Activated CD8-positive, alpha-beta memory T cell treated with anti-CD3 and anti-CD28 coated beads, Interleukin-2, amount 50 U/mL, for 1 hour (primary cell): Measurements from ENCODE around the gene NNT.
"Not testable (repeated sequence)": the region's sequence is repeated elsewhere in the genome, so short reads cannot be mapped to it uniquely, and the experiment has no call there.

Experiments used
- DNase-seq: peaks from one replicate; pipeline ENCODE4 v3.0.0-alpha.2; 2020; ENCODE audit errors: extremely low read depth

Gene NNT

DNA sequence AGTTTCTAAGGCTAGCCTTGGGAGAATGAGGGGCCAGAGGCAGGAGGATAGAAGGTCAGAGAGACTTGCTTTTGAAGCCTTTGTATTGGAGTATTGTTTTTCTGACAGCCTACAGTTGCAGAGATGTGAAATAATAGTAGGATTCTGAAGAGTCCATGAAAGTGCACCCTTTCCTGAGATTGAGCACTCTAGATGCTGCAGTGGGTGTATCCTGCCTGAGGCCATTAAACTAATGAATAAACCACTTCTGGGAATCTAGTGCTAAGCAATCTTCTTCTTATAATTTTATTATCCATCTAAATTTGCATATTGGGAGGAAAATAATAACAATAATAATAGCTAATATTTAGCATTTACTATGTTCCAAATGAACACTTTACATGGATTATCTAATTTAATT, 19.3 kb upstream of the NNT start:
- no peak for DNase-seq

DNA sequence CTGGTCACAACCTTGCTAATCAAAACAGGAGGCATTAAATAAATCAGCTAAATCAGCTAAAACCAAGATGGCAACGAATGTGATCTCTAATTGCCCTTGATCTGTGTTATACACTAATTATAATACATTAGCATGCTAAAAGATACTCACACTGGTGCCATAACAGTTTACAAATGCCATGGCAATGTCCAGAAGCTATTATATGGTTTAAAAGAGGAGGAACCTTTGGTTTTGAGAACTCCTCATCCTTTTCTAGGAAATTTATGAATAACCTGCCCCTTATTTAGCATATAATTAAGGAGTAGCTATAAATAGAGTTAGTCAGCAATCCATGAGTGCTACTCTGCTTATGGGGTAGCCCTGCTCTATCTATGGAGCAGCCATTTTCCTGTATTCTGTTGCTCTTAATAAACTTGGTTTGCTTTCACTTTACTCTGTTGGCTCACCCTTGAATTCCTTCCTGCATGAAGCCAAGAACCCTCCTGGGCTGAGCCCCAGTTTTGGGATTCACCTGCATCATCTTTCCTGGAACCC, 18.7 kb upstream of the NNT start:
- no peak for DNase-seq

GRCh38 chr5:43588842-43589241, 14.1 kb upstream of the NNT start:
- DNase-seq: no peak

DNA sequence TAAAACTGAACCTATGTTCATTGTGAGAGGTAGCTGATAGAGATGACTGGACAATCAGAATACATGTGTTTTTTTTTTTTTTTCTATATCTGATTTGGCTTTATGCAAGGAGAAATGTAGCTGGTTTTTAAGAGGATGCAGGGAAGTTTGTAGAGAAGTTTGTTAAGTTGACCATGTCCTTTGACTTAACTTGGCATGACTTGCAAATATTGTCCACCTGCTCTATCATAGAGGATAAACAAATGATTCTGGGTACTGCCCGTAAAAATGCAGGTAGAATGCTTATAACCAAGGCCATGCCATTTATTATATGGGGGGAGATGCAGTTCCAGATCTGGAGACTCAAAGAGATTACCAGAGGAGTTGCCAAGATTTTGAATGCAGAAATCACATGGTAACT, 13.7 kb upstream of the NNT start:
- no peak for DNase-seq

DNA sequence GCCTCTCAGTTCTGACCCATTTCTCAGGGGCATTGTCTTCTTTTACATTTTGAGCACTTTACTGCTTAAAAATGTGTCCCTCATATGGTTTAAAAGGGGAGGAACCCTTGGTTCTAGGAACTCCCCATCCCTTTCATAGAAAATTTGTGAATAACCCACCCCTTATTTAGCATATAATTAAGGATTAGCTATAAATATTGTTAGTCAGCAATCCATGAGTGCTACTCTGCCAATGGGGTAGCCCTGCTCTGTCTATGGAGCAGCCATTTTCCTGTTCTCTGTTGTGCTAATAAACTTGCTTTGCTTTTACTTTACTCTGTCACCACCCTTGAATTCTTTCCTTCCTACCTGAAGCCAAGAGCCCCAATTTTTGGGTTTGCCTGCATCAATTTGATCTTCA, 12.3 kb upstream of the NNT start:
- no peak for DNase-seq

GRCh38 chr5:43592363-43592762, 10.6 kb upstream of the NNT start:
- no peak for DNase-seq

GRCh38 chr5:43598927-43599326, 4.1 kb upstream of the NNT start:
- DNase-seq: not testable (repeated sequence)

DNA sequence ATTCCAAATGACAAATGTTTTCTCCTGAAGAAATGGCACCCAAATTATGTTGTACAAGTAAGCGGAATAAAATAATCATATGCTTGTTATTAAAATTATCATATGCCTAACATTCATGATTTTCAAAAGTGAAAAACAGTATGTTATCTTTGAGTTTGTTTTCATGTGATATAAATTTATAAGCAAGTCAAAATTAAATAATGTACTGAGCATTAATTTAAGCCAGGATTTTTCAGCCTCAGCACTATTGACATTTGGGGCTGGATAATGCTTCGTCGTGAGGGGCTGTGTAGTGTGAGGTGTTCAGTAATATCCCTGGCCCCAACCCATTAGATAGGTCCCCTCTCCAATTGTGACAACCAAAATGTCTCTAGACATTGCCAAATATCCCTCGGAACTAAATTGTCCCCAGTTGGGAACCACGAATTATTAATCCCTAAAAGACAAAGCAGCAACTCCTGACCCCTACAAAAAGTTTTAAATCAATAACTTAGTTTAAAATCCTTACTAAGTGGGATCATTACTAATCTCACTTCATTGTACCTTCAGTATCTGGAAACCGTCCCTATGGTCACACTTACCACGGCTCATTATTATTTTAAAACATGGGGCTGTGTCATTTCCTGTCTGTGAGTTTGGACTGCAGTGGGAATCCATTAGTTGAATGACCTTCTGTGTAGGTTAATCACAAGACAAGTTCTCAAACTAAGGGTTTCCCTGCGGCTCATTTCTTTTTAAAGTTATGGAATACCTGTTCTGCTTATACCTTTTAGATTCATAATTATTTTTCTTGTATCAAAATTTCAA, 1.3 kb upstream of the NNT start:
- DNase-seq: no peak

DNA sequence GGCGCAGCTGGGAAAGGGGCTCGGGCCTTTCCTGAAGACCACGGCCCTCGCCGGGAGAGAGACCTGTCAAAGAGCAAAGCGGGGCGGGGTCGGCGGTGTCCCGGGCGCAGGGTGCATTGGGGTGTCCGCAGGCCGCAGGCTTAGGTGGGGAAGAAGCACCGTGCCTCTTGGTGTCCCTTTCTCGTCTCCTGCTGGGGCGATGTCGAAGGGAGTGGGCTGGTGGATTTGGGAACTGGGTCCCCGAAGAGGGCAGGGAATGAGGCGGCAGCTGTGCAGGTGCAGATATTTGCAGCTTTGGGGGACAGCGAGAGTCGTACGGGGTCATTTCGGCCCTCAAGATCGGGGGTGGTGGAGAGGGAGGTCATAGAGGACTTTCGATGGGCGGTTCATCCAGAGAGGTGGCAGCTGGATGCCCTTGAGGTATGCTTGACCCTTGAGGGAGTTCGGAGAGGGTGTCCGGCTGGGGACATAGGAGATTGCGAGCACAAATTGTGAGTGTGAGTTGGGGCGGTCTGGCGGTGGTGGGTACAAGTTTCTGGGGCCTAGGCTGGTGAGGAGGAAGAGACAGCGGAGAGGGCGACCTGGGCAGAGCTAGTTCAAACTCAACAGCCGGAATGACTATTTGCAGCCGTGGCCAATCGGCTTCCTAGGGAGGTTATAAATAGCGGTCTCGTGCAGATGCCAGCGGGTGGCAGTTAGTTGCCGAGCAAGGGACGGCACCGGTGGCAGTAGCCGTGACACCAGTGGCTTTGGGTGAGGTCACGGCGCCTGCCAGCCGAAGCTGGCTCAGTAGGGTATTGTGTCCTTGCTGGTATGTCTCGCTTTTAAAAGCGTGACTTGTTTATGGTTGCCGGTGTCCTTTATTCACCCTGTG, 601 bp downstream of the NNT start:
- DNase-seq: peak; percentile 35

GRCh38 chr5:43604699-43605098, 1.7 kb downstream of the NNT start:
- DNase-seq: no peak

DNA sequence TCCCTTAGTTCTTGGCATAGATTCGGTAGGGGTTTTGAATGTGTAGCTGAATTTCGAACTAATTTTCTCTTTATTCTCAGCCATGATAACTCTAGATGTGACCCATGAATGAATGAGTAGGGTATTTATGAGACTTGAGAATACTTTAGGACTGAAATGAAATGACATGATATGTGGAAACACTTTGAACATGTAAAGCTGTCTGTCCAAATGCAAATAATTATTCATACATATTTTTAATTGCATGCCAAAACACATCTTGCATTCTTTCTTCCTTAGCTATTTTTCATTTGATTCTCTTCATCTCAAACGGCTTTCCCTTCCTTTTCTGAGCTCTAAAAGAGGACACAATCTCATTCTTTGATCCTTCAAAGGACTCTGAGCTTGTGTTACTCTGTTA, 3.4 kb downstream of the NNT start:
- DNase-seq: no peak

GRCh38 chr5:43608406-43608805, 5.4 kb downstream of the NNT start:
- no peak for DNase-seq

GRCh38 chr5:43609752-43610151, 6.8 kb downstream of the NNT start:
- DNase-seq: no peak

DNA sequence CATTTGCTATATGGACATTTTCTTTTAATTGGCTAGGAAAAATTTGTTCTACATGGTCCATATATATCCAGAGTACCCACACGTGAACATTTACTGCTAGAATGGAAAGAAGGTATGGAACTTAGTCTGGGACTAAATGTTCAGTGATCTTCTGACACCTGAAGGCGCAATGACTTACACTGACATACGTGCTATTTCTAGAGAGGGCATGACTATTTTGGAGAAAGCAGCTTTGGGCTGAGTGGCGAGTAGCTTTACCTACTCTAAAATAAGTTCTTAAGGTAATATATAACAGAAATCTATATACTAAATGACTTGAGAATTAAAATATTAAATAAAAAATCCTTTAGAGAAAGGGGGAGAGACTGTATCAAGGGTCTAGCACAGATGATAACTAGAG, 10.4 kb downstream of the NNT start:
- no peak for DNase-seq

- DNase-seq: no peak
These were observed 12.6 kb downstream of the NNT start for GRCh38 chr5:43615445-43616184.

DNA sequence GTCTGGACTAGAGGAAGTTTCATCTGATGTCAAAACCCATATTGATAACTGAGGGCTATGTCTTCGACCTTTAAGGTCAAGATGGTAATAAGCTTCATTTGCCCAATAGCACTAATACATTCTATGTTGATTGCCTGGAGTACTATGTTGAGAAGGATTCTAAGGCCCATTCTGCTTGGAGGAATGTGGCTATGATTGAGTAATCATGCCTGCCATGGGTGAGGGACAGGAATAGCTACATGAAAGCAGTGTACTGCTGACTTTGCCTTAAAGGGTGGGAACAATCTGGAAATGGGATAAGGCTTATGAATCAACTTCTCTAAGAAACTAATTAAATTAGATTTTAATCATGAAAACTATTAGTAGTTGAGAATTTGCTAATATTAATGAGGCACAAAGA, 13.6 kb downstream of the NNT start:
- no peak for DNase-seq

- DNase-seq: no peak
These were observed 16.4 kb downstream of the NNT start for GRCh38 chr5:43619380-43619779.

GRCh38 chr5:43619911-43620310, 16.9 kb downstream of the NNT start:
- DNase-seq: no peak

GRCh38 chr5:43620944-43621505, 18.0 kb downstream of the NNT start:
- DNase-seq: no peak

- no peak for DNase-seq
These were observed 19.1 kb downstream of the NNT start for GRCh38 chr5:43622074-43622473.

GRCh38 chr5:43623048-43623680, 20.2 kb downstream of the NNT start:
- no peak for DNase-seq
